GM18505 (cell line): ENCODE measurements around the gene CRYM.

Experiments used
- ATAC-seq: cut with Tn5 transposase; IDR thresholded peaks from one replicate; pipeline ENCODE4 v1.9.1; 2021; ENCODE audit not compliant: unreplicated experiment
- POLR2A ChIP-seq: IDR thresholded peaks from 4 replicates; pipeline ENCODE4 v1.6.1; 2011; ENCODE audit warnings: borderline replicate concordance; ENCODE audit not compliant: insufficient read depth, insufficient read length; ENCODE audit errors: extremely low read depth

CRYM gene

GRCh38 chr16:21272253-21272652, 5.8 kb downstream of the CRYM start:
- no peak for TF ChIP-seq POLR2A
- no peak for ATAC-seq

GRCh38 chr16:21268236-21268635, 9.9 kb downstream of the CRYM start:
- ATAC-seq: no peak
- TF ChIP-seq POLR2A: no peak

- TF ChIP-seq POLR2A: no peak
- ATAC-seq: no peak
Measured at GRCh38 chr16:21267298-21267697, 10.8 kb downstream of the CRYM start.

- no peak for TF ChIP-seq POLR2A
- ATAC-seq: no peak
Measured at GRCh38 chr16:21265104-21265837, 12.8 kb downstream of the CRYM start.

GRCh38 chr16:21264571-21265036, 13.5 kb downstream of the CRYM start:
- no peak for ATAC-seq
- no peak for TF ChIP-seq POLR2A

GRCh38 chr16:21263640-21264570, 14.2 kb downstream of the CRYM start:
- ATAC-seq: peak; percentile 64
- TF ChIP-seq POLR2A: no peak

- no peak for TF ChIP-seq POLR2A
- no peak for ATAC-seq
Measured at GRCh38 chr16:21262779-21263639, 15.1 kb downstream of the CRYM start.

- TF ChIP-seq POLR2A: no peak
- ATAC-seq: no peak
Measured at GRCh38 chr16:21260870-21261791, 17.0 kb downstream of the CRYM start.

GRCh38 chr16:21257284-21257683, 20.8 kb downstream of the CRYM start:
- ATAC-seq: no peak
- no peak for TF ChIP-seq POLR2A

- no peak for ATAC-seq
- TF ChIP-seq POLR2A: no peak
Measured at GRCh38 chr16:21256636-21257035, 21.5 kb downstream of the CRYM start.

GRCh38 chr16:21253470-21253869, 24.6 kb downstream of the CRYM start:
- ATAC-seq: no peak
- no peak for TF ChIP-seq POLR2A
